GM10248 (cell line): ENCODE data around the gene SRGAP3.
"Not testable (repeated sequence)": the region's sequence is repeated elsewhere in the genome, so short reads cannot be mapped to it uniquely, and the experiment has no call there.

ENCODE experiments used
- CTCF ChIA-PET: fragments of 300-600 bp; sonication (Branson Sonifier 250); formaldehyde crosslinking; extraction: SDS; loops from one replicate; lab custom pipeline; 2021; ENCODE audit warnings: antibody characterized with exemption; lab: Yijun Ruan, JAX
- POLR2A ChIA-PET: fragments of 350-650 bp; sonication (Branson Sonifier 250); formaldehyde crosslinking; extraction: SDS; loops from one replicate; lab custom pipeline; 2020; ENCODE audit warnings: antibody characterized with exemption; lab: Yijun Ruan, JAX
- DNase-seq: peaks from one replicate; pipeline ENCODE4 v3.0.0; 2012; ENCODE audit errors: extremely low spot score
- TF ChIP-seq, protein P1 (sequence below): IDR thresholded peaks from 2 replicates; pipeline ENCODE4 v1.5.1; 2012; ENCODE audit warnings: mild to moderate bottlenecking, low read depth; ENCODE audit errors: extremely low read depth, missing control alignments, control extremely low read depth

SRGAP3 gene

DNA sequence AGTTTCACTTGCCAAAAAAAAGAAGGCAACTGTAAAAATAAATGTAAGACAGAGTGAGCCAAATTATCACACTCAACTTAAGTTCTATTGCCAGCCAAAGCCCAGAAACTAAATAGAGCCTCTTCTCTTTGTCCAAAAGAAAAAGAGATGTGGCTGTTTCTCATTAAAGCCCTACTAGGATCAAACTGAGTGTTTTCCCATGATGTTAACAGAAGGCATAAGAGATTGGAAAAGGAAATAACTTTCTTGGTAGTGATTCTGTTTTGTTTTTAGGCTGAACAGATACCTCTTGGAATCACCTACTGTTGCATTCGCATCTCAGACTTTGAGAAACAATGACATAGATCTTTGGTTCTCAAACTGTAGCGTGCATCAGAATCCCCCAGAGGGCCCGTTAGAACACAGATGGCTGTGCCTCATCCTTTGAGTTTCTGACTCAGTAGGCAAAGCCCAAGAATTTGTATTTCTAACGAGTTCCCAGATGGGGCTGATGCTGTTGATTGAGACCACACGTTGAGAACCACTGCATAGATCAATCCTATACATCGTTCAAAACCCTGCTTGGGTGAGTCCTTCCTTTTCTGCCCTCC is 42.5 kb upstream of the SRGAP3 start:
- DNase-seq: no peak
- TF ChIP-seq, protein P1, sequence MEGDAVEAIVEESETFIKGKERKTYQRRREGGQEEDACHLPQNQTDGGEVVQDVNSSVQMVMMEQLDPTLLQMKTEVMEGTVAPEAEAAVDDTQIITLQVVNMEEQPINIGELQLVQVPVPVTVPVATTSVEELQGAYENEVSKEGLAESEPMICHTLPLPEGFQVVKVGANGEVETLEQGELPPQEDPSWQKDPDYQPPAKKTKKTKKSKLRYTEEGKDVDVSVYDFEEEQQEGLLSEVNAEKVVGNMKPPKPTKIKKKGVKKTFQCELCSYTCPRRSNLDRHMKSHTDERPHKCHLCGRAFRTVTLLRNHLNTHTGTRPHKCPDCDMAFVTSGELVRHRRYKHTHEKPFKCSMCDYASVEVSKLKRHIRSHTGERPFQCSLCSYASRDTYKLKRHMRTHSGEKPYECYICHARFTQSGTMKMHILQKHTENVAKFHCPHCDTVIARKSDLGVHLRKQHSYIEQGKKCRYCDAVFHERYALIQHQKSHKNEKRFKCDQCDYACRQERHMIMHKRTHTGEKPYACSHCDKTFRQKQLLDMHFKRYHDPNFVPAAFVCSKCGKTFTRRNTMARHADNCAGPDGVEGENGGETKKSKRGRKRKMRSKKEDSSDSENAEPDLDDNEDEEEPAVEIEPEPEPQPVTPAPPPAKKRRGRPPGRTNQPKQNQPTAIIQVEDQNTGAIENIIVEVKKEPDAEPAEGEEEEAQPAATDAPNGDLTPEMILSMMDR: no peak
- ChIA-PET POLR2A (no interaction called here), CTCF (interaction anchor here (1.3 kb wide), 1 partner anchor 9 kb away, joined by 3 read pairs; no protein-coding TSS in a partner anchor)

DNA sequence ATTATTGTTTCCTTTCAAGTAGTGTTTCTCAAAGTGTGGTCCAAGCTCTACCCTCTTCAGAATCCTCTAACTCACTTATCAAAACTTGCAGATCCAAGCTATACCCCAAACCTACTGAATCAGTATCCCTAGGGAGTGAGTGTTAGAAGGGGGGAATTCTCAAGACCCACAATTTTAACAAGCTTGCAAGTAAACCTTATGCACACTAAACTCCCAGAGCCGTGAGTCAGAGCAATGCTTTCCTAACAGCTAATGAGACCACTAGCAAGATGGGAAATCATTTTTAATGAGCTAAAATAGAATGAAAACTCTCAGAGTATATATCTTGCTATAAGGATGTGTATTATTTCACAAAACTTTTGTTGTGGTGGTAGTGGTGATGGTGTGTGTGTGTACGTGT is 41.1 kb upstream of the SRGAP3 start:
- ChIA-PET POLR2A (no interaction called here), CTCF (interaction anchor here (1.0 to 2.2 kb wide), 3 partner anchors 12 to 304 kb away, joined by 3 to 13 read pairs (median 5); no protein-coding TSS in a partner anchor)
- no peak for DNase-seq
- TF ChIP-seq, protein P1: no peak

DNA sequence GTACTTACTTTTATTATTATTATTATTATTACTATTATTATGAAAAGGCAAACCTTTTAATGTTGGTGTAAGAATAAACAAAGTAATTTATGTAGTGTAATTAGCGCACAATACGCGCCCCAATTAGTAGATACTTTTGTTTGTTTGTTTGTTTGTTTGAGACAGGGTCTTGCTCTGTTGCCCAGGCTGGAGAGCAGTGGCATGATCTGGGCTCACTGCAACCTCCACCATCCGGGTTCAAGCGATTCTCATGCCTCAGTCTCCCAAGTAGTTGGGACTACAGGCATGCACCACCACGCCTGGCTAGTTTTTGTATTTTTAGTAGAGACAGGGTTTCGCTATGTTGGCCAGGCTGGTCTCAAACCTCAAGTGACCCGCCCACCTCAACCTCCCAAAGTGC is 32.1 kb upstream of the SRGAP3 start:
- DNase-seq, POLR2A ChIA-PET: not testable (repeated sequence)
- CTCF ChIA-PET: interaction anchor here (1.0 to 3.1 kb wide), 3 partner anchors 21 to 294 kb away, joined by 3 to 19 read pairs (median 5); partner anchors contain the start of gene SRGAP3

DNA sequence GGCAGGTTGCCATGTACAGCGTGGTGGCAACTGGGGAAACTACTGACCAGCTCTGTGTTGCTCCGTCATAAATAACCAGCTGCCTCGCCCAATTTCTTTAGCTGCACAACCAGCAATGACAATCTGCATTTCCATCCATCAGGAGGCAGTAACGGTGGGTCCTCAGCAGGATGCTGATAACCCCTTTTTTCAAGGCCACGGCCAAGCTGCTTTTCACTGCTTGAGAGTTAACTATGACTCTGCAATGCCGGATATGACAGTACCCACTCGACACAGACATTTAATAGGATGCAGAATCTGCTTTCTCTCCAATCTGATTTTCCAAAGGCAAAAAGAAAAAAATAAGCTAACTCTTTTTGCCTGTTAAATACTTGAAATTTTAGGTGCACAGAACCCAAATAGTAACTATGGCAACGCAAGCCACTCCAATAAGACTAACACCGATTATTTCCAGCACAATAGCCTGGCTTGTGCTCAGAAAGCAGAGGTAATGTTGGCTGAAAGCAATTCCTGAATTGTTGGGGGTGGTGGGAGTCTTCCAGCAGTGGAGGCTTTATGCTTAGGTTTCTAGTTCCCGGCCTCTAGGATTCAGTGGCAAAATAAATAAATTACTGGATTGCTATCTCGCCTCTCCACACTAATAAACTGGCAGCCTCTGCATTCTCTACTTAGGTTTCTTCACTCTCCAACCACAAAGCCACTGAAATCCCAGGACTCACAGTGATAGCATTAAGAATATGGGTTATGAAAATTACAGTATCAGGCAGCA is 31.2 kb upstream of the SRGAP3 start:
- TF ChIP-seq, protein P1: no peak
- CTCF ChIA-PET: interaction anchor here (1.0 to 3.1 kb wide), 2 partner anchors 22 to 293 kb away, joined by 3 to 19 read pairs; no protein-coding TSS in a partner anchor

DNA sequence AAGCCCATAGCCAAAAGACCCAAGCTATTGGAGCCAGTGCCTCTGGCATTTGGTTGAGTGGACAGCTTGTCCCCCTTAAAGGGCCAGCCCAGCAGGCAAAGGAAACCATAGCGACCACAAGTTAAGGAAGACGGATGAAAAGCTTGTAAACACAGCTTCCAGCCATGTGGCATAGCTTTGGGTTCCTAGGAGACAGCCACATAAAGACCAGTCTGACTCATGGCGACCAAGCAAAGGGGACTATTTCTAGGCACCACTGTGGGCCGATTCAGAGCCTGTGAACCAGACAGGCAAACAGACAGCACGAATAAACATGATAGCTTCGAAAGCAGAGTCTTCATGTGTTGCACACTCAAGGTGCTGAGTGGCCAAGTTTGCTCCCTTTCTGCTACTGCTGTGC is 30.5 kb upstream of the SRGAP3 start:
- POLR2A ChIA-PET: no interaction called here
- no peak for DNase-seq
- TF ChIP-seq, protein P1: no peak
- CTCF ChIA-PET: interaction anchor here (3.1 kb wide), 1 partner anchor 23 kb away, joined by 19 read pairs; no protein-coding TSS in a partner anchor

More for the DNA sequence above, 31.2 kb upstream of the SRGAP3 start:
- DNase-seq: no peak
- POLR2A ChIA-PET: no interaction called here

DNA sequence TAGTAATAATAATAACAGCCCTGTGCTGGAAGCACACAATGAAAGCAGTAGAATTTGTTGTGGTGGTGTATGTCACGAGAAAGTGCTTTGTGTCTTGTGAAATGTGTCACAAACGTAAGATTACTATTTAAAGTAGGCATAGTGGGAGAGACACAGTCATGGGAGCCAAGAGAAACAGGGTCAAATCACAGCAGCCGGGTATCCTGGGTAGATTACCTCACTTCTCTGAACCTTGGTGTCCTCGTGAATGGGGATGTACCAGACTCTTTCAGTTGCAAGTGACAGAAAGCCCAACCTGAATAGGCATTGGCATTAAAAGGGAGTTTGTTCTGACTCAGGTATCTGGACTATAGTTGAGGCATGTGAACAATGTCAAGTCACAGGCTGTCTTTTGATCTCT is 29.1 kb upstream of the SRGAP3 start:
- no peak for DNase-seq
- TF ChIP-seq, protein P1: no peak
- POLR2A ChIA-PET: no interaction called here
- CTCF ChIA-PET: interaction anchor here (3.1 kb wide), 1 partner anchor 24 kb away, joined by 19 read pairs; no protein-coding TSS in a partner anchor

DNA sequence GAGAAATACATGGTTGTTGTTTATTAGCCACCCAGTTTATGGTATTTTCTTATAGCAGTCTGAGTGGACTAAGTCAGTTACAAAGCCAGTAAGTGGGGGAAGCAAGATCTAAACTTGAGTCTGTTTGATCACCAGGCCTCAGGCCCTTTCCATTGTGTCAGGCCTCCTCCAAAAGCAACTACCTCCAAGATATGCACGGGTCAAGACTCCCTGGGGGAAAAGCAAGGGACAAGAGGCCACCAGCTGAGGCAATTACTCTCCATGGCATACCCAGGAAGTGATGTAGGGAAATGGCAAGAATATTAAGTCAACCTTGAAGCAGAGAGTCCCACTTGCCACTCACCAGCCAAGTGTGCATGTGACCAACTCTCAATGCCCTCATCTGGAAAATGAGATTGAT is 28.6 kb upstream of the SRGAP3 start:
- CTCF ChIA-PET: no interaction called here
- TF ChIP-seq, protein P1: no peak
- DNase-seq: no peak
- POLR2A ChIA-PET: no interaction called here
